ENCODE data around the gene ANKRD55.
"Not testable (repeated sequence)": the region's sequence is repeated elsewhere in the genome, so short reads cannot be mapped to it uniquely, and the experiment has no call there.

ANKRD55 gene

GRCh38 chr5:56206126-56206910, 26.8 kb downstream of the ANKRD55 start:
- no peaks in the 10 kb centered on the region for H3K36me3 ChIP-seq
- H3K27me3 ChIP-seq (ENCODE audit: insufficient read depth, low read depth, severe bottlenecking), result no peaks in the 10 kb centered on the region
- H3K9me3 ChIP-seq (ENCODE audit: severe bottlenecking), result no peaks in the 10 kb centered on the region
- no peak for TF ChIP-seq CTCF (IDR thresholded peaks at IDR 0.05; ENCODE audit: low read depth, low read length)
- H3K27ac ChIP-seq, result no peak overlapping the region
- no peak overlapping the region for H3K4me3 ChIP-seq (ENCODE audit: low read depth, low read length)
- no peak for DNase-seq

- H3K27ac ChIP-seq, DNase-seq: not testable (repeated sequence)
Observed at GRCh38 chr5:56203936-56204335, 29.2 kb downstream of the ANKRD55 start.

GRCh38 chr5:56202483-56202882, 30.6 kb downstream of the ANKRD55 start:
- H3K36me3 ChIP-seq, result no peaks in the 10 kb centered on the region
- no peaks in the 10 kb centered on the region for H3K9me3 ChIP-seq (ENCODE audit: severe bottlenecking)
- H3K4me3 ChIP-seq (ENCODE audit: low read depth, low read length), result no peak overlapping the region
- no peaks in the 10 kb centered on the region for H3K27me3 ChIP-seq (ENCODE audit: insufficient read depth, low read depth, severe bottlenecking)
- TF ChIP-seq CTCF (IDR thresholded peaks at IDR 0.05; ENCODE audit: low read depth, low read length), result no peak
- no peak for DNase-seq
- no peak overlapping the region for H3K27ac ChIP-seq

More at GRCh38 chr5:56203936-56204335, 29.2 kb downstream of the ANKRD55 start:
- not testable (repeated sequence) for H3K4me3 ChIP-seq (ENCODE audit: low read depth, low read length); H3K27me3 ChIP-seq (ENCODE audit: insufficient read depth, low read depth, severe bottlenecking); H3K36me3 ChIP-seq; H3K9me3 ChIP-seq (ENCODE audit: severe bottlenecking)

- not testable (repeated sequence) for H3K4me3 ChIP-seq (ENCODE audit: low read depth, low read length); H3K9me3 ChIP-seq (ENCODE audit: severe bottlenecking); H3K27me3 ChIP-seq (ENCODE audit: insufficient read depth, low read depth, severe bottlenecking); H3K27ac ChIP-seq; H3K36me3 ChIP-seq; DNase-seq
Observed at GRCh38 chr5:56201762-56202261, 31.3 kb downstream of the ANKRD55 start.

GRCh38 chr5:56200971-56201666, 32.0 kb downstream of the ANKRD55 start:
- Histone ChIP-seq H3K9me3 (ENCODE audit: severe bottlenecking) (no peaks in the 10 kb centered on the region), H3K36me3 (no peaks in the 10 kb centered on the region), H3K4me3 (ENCODE audit: low read depth, low read length) (no peak overlapping the region), H3K27me3 (ENCODE audit: insufficient read depth, low read depth, severe bottlenecking) (no peaks in the 10 kb centered on the region), H3K27ac (0 out of 2 replicates have a peak overlapping the region, but pooled peaks have one; percentile 0)
- peak; percentile 79 for DNase-seq
- TF ChIP-seq CTCF (IDR thresholded peaks at IDR 0.05; ENCODE audit: low read depth, low read length), result peak; percentile 74

- Histone ChIP-seq H3K27ac (no peak overlapping the region), H3K36me3 (no peaks in the 10 kb centered on the region), H3K4me3 (ENCODE audit: low read depth, low read length) (no peak overlapping the region), H3K9me3 (ENCODE audit: severe bottlenecking) (no peaks in the 10 kb centered on the region), H3K27me3 (ENCODE audit: insufficient read depth, low read depth, severe bottlenecking) (no peaks in the 10 kb centered on the region)
- TF ChIP-seq CTCF (IDR thresholded peaks at IDR 0.05; ENCODE audit: low read depth, low read length), result no peak
- DNase-seq, result no peak
Observed at GRCh38 chr5:56195016-56195415, 38.1 kb downstream of the ANKRD55 start.

Data from WERI-Rb-1 (cell line).